Osteoblast (primary cell): Measurements from ENCODE around the gene DENND4A. TPM values are rescaled to one million over a fixed set of nuclear protein-coding genes. Genes with fewer than 3 reads are reported as not detected.

Experiments
- DNase-seq: peaks from one replicate; pipeline ENCODE4 v3.0.0; 2011; ENCODE audit warnings: low spot score, mixed read lengths; ENCODE audit not compliant: insufficient read length; ENCODE audit errors: missing footprints
- H2AFZ ChIP-seq: 2 replicates; pipeline ENCODE4 v1.6.0; 2011; ENCODE audit warnings: mild to moderate bottlenecking, low read length
- H3K27ac ChIP-seq: 2 replicates; pipeline ENCODE4 v1.5.1; 2011; ENCODE audit warnings: mild to moderate bottlenecking, low read depth, low read length, moderate library complexity
- H3K27me3 ChIP-seq: 2 replicates; pipeline ENCODE4 v1.6.0; 2012; ENCODE audit warnings: mild to moderate bottlenecking, control low read depth, inconsistent platforms, low read length, moderate library complexity; ENCODE audit not compliant: insufficient read depth
- H3K36me3 ChIP-seq: 2 replicates; pipeline ENCODE4 v1.5.1; 2011; ENCODE audit warnings: mild to moderate bottlenecking, low read length, control low read depth, moderate library complexity; ENCODE audit not compliant: insufficient read depth
- H3K4me1 ChIP-seq: 2 replicates; pipeline ENCODE4 v1.5.1; 2011; ENCODE audit warnings: mild to moderate bottlenecking, low read length, control low read depth, moderate library complexity; ENCODE audit not compliant: insufficient read depth
- H3K4me2 ChIP-seq: 2 replicates; pipeline ENCODE4 v1.6.0; 2011; ENCODE audit warnings: mild to moderate bottlenecking, low read length; ENCODE audit not compliant: insufficient read depth
- H3K4me3 ChIP-seq: fragments of 200-600 bp; sonication (generic); 3 replicates; pipeline ENCODE4 v1.5.1; 2012; ENCODE audit warnings: mild to moderate bottlenecking, low read length, inconsistent platforms; ENCODE audit not compliant: insufficient read depth
- H3K79me2 ChIP-seq: 2 replicates; pipeline ENCODE4 v1.6.0; 2012; ENCODE audit warnings: mild to moderate bottlenecking, low read length, control low read depth, inconsistent platforms; ENCODE audit not compliant: insufficient read depth
- H3K9me3 ChIP-seq: 2 replicates; pipeline ENCODE4 v1.5.1; 2011; ENCODE audit warnings: low read depth, low read length, control low read depth
- H4K20me1 ChIP-seq: 2 replicates; pipeline ENCODE4 v1.6.0; 2012; ENCODE audit warnings: mild to moderate bottlenecking, low read length, control low read depth; ENCODE audit not compliant: insufficient read depth
- total RNA-seq: library from RNA; depleted of rRNA; stranded (reverse); fragments of >200 nt; gene quantifications from 2 replicates; pipeline ENCODE4 v1.2.3, GENCODE V29; 2012
- TF ChIP-seq, protein P1 (sequence below): IDR thresholded peaks from 2 replicates; pipeline ENCODE4 v1.5.1; 2011; ENCODE audit warnings: mild to moderate bottlenecking, low read depth, low read length, moderate library complexity; ENCODE audit errors: extremely low read depth

Gene DENND4A
- total RNA-seq, 1 donor: 30.4 TPM

DNA sequence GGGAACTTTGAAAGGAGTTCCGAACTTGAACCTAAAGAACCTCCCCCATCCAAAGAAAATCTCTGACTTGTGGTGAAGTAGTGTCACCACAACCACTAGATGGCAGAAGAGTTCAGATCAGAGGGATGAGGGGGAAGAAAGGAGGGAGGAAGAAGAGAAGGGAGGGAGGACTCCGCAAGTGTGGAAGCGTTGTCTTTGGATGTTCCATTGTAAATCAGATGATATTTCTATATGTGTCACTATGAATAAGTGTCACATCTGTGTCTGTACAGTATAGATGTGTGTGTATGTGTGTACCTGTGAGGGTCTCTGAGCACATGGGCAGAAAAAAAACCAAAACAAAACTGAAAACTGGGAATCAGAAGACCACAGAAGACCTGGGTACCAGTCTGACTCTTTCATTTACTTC is 153.4 kb downstream of the DENND4A start:
- Histone ChIP-seq H3K27ac (no peak overlapping the region), H3K4me1 (no peaks in the 10 kb centered on the region), H3K27me3 (no peaks in the 10 kb centered on the region), H2AFZ (peak overlapping the region; percentile 43), H3K4me3 (peak overlapping the region; percentile 33), H3K36me3 (no peaks in the 10 kb centered on the region), H3K9me3 (no peaks in the 10 kb centered on the region), H4K20me1 (no peaks in the 10 kb centered on the region), H3K4me2 (peak overlapping the region; percentile 70), H3K79me2 (no peaks in the 10 kb centered on the region)
- peak; percentile 90 for DNase-seq
- TF ChIP-seq, protein P1, sequence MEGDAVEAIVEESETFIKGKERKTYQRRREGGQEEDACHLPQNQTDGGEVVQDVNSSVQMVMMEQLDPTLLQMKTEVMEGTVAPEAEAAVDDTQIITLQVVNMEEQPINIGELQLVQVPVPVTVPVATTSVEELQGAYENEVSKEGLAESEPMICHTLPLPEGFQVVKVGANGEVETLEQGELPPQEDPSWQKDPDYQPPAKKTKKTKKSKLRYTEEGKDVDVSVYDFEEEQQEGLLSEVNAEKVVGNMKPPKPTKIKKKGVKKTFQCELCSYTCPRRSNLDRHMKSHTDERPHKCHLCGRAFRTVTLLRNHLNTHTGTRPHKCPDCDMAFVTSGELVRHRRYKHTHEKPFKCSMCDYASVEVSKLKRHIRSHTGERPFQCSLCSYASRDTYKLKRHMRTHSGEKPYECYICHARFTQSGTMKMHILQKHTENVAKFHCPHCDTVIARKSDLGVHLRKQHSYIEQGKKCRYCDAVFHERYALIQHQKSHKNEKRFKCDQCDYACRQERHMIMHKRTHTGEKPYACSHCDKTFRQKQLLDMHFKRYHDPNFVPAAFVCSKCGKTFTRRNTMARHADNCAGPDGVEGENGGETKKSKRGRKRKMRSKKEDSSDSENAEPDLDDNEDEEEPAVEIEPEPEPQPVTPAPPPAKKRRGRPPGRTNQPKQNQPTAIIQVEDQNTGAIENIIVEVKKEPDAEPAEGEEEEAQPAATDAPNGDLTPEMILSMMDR: peak; percentile 90

DNA sequence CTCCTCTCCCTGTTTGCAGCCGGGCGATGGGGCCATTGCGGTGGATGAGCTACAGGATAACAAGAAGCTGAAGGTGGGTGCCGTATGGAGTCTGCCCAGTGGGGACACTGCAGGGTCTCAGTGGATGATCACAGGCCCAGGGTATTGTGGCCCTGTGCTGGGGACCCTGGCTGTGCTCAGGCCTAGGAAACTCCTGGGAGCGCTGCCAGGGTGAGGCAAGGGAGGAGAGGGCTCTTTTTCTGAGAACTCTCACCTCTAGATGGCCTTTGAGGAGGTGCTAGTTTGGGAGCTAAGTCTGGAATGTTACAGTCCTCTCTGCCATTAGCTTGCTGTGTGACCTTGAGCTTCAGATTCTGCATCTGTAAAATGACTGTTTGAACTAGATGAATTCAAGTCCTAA is 154.0 kb downstream of the DENND4A start:
- no peaks in the 10 kb centered on the region for H3K79me2 ChIP-seq
- no peaks in the 10 kb centered on the region for H4K20me1 ChIP-seq
- no peaks in the 10 kb centered on the region for H3K36me3 ChIP-seq
- H3K4me3 ChIP-seq: no peak overlapping the region
- H3K4me1 ChIP-seq: no peaks in the 10 kb centered on the region
- no peaks in the 10 kb centered on the region for H3K9me3 ChIP-seq
- no peak for DNase-seq
- TF ChIP-seq, protein P1: no peak
- H3K27ac ChIP-seq: no peak overlapping the region
- H2AFZ ChIP-seq: no peak overlapping the region
- no peaks in the 10 kb centered on the region for H3K27me3 ChIP-seq
- peak overlapping the region; percentile 70 for H3K4me2 ChIP-seq

DNA sequence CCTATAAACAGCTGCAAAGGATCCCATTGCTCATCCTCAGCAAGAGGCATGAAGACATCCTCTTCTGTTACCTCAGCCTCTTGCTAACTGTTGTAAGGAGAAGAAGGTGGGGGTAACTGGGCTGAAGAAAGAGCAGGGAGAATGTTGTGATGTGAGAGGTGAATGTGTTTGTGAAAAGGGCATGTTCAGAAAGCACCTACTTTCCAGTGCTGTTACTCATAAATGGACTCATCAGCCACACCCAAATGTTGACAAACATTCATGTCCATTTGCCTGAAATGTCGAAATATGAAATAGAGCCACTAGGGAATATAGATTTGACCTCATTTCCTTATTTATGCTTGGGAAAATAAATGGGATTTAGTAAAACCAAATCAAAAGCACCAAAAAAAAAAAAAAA is 157.7 kb downstream of the DENND4A start:
- Histone ChIP-seq H3K4me3 (no peak overlapping the region), H3K4me2 (no peak overlapping the region), H3K27me3 (no peaks in the 10 kb centered on the region), H3K36me3 (no peaks in the 10 kb centered on the region), H4K20me1 (no peaks in the 10 kb centered on the region), H3K27ac (no peak overlapping the region), H3K9me3 (no peaks in the 10 kb centered on the region), H3K79me2 (no peaks in the 10 kb centered on the region), H3K4me1 (peaks cover 3% of the 10 kb centered on the region), H2AFZ (no peak overlapping the region)
- DNase-seq: no peak
- TF ChIP-seq, protein P1: no peak

DNA sequence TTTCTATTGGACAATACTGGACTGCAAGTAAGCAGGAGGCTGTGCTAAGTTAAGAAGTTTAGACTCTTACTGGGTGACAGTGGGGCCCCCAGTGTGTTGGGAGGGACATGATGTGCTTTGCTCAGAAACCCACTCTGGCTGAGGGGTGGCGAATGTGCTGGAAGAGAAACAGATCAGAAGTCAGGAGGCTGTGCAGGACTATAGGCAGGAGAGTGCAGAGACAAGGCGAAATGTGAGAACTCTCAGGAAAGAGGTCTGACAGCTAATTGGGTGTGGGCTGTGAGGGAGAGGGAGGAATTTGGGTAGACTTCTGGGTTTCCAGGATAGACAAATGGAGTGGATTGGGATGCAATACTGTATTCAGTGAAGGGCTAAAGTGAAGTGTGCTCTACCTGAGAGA is 158.3 kb downstream of the DENND4A start:
- H3K36me3 ChIP-seq: no peaks in the 10 kb centered on the region
- no peaks in the 10 kb centered on the region for H4K20me1 ChIP-seq
- no peak overlapping the region for H3K4me2 ChIP-seq
- TF ChIP-seq, protein P1: no peak
- DNase-seq: no peak
- H2AFZ ChIP-seq: peak overlapping the region; percentile 15
- H3K4me1 ChIP-seq: peaks cover 3% of the 10 kb centered on the region
- no peaks in the 10 kb centered on the region for H3K79me2 ChIP-seq
- H3K9me3 ChIP-seq: no peaks in the 10 kb centered on the region
- no peak overlapping the region for H3K4me3 ChIP-seq
- H3K27ac ChIP-seq: no peak overlapping the region
- no peaks in the 10 kb centered on the region for H3K27me3 ChIP-seq
